Measurements from ENCODE around the gene UCK2.
"Not testable (repeated sequence)": the region's sequence is repeated elsewhere in the genome, so short reads cannot be mapped to it uniquely, and the experiment has no call there.

The UCK2 gene

DNA sequence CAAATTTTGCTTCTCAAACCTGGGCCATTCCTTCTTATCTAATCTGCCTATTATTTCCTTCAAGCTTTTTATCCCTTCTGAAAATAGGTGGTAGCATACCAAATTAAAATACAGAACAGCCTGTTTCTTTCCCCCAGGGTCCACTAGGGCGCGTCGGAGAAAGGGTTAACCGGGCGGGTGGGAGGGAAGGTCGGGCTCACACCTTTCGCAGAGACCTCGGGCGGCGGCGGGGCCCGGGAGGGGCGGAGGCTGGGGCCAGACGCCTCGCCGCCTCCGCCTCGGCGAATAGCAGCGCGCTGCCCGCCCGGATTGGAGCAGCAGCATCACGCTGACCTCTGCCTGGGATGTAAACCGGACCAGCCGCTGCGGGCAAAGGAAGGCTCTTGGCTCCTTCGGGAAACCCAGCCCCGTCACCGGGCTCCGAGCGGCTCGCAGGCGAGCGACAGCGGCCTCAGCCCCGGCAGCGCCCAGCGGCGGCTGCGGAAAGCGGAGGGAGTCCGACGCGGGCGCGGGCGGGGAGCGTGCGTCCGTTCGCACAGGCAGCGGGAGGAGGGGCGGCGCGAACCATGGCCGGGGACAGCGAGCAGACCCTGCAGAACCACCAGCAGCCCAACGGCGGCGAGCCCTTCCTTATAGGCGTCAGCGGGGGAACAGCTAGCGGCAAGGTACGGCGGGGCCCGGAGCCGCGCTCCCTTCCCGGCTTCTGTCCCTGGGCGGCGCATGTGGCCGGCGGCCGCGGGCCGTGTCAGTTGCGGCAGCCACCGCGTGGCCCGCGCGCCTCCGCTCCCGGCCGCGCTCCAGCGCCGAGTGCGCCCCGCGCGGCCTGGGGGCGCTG lies at the start of gene UCK2:
Gene UCK2 (plus strand): TSS at position 347 of the 835 bp plus-strand sequence. CDS start 220 bp downstream, at position 567.
- peak; percentile 74 for DNase-seq

DNA sequence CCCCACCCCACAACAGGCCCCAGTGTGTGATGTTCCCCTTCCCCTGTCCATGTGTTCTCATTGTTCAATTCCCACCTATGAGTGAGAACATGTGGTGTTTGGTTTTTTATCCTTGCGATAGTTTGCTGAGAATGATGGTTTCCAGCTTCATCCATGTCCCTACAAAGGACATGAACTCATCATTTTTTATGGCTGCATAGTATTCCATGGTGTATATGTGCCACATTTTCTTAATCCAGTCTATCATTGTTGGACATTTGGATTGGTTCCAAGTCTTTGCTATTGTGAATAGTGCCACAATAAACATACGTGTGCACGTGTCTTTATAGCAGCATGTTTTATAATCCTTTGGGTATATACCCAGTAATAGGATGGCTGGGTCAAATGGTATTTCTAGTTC lies 49.2 kb upstream of the UCK2 start:
- not testable (repeated sequence) for DNase-seq

DNA sequence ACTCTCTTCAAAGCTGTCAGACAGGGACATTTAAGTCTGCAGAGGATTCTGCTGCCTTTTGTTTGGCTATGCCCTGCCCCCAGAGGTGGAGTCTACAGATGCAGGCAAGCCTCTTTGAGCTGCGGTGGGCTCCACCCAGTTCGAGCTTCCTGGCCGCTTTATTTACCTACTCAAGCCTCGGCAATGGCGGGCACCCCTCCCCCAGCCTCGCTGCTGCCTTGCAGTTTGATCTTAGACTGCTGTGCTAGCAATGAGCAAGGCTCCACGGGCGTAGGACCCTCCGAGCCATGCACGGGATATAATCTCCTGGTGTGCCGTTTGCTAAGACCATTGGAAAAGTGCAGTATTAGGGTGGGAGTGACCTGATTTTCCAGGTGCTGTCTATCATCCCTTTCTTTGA lies 43.9 kb upstream of the UCK2 start:
- DNase-seq: not testable (repeated sequence)

DNA sequence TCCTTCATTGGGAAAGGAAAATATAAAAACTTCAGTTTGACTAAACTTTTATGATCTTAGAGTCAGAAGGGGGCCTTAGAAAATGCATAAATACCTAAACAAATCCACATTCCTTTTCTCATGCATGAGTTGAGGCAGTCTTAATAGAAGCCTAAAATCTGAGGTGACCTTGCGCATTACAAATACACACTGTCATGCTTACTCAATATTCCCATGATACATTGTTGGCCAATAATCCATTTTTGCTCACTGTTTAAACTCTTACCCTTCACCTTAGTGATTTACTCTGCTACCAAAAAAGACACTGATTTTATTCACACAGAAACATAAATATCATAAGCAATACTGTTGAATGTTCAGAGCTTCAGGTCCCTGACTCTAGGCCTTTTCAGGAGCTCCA lies 39.7 kb upstream of the UCK2 start:
- DNase-seq: no peak

DNA sequence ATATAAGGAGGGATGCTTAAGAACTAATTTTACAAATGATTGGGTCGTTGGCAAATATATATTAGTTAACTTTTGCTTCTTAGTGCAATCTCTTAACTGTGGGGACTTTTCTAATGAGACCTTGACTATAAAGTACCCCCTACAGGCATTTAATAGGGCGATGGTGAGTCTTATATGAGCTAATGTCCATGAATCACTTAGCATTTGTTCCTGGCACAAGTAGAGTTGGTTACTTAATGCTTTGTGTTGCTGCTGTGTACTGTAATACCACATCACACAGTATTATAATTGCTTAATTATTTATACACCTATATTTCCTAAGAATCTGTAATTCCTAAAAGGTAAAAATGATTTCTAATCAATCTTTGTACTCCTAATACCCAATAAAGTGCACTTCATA lies 33.5 kb upstream of the UCK2 start:
- DNase-seq: no peak

DNA sequence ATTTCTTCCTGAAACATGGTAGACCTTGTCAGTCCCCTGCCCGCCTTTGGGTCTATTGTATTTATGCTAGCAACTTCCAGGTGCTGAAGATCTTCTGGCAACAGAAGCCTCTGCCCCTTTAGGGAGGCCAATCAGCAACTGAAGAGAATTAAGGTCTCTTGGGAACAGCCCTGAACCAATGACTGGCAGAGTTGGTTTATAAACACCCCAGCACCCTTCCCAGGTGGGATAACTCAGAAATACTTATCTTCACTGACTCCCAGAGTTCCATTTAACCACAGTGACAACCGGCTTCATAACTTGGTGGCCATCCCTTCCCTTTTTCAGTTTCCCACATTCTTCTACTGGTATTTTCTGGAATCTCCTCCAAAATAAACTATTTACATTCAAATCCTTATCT lies 31.5 kb upstream of the UCK2 start:
- DNase-seq: no peak

DNA sequence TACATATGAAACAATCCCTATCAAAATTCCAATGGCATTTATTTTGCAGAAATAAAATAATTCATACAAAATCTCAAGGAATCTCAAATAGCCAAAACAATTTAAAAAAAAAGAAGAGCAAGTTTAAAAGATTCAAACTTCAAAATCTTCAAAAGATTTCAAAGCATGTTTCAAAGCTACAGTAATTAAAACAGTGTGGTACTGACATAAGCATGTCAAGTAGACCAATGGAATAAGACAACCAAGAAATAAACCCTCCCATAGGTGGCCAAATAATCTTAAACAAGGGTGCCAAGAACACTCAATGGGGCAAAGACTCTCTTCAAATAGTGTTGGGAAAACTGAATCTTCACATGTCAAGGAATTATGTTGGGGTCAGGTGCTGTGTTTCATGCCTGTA lies 28.0 kb upstream of the UCK2 start:
- no peak for DNase-seq

DNA sequence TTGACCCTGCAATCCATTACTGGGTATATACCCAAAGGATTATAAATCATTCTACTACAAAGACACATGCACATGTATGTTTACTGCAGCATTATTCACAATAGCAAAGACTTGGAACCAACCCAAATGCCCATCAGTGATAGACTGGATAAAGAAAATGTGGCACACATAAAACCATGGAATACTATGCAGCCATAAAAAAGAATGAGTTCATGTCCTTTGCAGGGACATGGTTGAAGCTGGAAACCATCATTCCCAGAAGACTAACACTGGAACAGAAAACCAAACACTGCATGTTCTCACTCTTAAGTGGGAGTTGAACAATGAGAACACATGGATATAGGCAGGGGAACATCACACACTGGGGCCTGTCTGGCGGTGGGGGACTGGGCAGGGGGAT lies 22.9 kb upstream of the UCK2 start:
- DNase-seq: not testable (repeated sequence)

DNA sequence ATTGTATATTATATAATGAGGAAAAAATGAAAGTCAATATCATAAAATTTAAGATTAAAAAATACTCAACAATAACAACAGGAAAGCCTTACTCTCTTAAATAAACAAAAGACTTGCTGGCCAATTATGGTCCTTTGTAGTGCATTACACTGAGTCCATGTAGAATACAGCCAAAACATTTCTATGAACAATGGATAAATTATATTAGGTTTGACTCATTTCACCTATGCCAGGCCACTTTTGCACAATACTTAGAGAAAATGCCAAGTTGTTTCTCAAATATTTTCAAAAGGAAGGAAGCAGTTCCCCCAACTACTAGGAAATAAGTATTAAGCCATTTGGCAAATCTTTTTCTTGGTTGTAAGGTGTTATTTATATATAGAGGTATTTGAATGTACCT lies 19.8 kb upstream of the UCK2 start:
- no peak for DNase-seq

DNA sequence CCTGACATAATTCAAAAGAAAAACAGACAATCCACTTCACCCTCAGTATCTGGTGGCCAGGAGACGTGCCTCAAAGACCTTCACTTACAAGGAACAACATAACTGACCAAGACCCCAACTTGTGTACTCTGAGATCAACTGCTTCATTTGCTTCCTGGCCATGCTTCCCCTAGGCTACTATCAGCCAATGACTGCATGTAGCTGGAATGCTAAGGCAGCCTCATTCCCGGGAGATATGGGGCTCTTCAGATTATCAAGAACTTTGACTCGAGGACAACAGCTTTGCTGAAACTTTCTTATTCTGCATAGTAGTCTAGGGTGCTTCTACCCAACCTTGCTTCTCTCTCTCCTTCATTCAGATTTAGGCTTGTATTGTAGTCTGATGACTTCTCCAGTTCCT lies 11.7 kb upstream of the UCK2 start:
- no peak for DNase-seq

DNA sequence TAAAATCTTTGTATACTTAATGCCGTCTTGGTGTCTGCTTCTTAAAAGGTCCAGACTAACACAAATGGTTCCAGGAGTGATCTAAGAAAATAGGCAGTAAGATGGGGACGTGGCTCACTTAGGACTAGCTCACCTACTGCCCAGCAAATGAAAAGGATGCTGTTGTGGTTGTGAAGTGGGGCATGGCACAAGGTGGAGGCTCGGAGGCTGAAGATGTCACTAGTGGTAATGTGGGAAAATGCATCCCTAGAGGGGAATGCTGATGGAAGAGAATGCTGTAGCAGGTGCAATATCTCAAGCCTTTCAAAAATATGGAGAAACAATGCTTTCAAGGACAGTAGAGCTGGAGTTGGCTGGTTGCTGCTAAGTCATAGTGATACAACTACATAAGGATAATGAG lies 11.3 kb upstream of the UCK2 start:
- no peak for DNase-seq

DNA sequence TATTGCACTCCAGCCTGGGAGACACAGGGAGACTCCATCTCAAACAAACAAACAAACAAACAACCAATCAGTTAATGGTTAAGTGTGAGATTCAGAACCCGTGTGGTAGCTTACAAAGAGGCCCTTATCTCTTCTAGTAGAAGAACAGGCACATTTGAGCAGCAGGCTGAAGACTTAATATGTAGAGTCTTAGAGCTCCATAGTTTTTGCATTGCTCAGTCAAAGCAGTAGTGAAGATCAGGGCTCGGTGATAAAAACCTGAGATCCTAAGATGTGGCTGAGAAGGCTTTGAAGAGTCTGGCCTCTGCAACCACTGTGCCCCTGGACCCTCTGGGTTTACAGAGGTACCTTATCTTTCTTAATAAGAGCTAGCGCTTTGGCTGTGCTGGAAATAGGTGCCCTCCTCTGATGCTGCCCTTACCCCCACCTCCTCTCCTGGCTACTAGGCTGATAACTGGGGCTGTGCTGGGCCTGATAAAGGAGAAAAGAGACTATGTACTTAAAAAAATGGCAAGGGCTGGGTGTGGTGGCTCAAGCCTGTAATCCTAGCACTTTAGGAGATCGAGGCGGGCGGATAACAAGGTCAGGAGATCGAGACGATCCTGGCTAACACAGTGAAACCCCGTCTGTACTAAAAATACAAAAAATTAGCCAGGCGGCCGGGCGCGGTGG lies 10.5 kb upstream of the UCK2 start:
- DNase-seq: no peak

DNA sequence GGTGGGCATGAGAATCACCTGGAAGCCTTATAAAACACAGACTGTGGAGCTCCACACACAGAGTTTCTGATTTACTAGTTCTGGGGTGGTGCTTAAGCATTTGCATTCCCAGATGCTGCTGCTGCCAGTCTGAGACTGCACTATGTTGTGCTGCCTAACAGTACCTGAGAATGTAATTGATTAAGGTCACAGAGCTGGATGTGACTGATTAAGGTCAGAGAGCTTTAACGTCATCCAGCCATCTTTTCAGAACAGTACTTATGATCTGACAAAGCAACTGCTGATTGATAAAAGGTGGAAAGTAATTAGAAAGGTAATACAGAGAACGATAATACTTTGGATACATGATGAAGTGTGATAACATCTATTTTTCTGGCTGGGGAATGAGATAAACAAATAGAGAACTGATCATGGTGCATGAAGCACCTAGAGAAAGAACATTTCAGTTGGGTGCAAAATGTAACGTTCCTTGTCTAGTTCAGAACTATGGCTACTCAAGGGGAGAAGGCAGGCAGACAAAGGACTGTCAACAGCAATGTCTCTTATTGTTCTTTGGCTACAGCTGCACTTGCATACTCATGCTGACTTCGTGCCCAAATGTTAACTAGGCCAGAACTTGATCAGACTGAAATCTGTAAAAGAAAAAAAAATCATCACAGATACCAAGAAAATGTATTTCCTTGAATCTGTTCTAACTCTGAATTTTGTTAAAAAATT lies 3.7 kb upstream of the UCK2 start:
- DNase-seq: no peak

DNA sequence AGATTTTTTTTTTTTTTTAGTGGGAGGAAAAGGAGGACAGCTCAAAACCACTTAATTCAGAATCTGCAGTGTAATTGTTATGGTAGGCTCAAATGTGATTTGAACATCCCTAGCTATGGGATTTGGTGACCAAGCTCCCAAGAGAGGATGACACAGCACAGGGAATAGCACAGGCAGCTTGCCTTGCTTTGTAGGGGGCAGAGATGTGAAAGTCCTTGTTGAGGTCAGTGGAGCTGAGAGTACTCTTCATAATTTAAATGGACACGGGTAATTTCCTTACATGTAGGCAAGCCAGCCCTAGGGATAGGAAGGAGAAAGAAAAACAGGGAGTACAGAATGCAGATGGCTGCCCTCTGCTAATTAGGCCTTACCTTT lies 3.2 kb upstream of the UCK2 start:
- no peak for DNase-seq

DNA sequence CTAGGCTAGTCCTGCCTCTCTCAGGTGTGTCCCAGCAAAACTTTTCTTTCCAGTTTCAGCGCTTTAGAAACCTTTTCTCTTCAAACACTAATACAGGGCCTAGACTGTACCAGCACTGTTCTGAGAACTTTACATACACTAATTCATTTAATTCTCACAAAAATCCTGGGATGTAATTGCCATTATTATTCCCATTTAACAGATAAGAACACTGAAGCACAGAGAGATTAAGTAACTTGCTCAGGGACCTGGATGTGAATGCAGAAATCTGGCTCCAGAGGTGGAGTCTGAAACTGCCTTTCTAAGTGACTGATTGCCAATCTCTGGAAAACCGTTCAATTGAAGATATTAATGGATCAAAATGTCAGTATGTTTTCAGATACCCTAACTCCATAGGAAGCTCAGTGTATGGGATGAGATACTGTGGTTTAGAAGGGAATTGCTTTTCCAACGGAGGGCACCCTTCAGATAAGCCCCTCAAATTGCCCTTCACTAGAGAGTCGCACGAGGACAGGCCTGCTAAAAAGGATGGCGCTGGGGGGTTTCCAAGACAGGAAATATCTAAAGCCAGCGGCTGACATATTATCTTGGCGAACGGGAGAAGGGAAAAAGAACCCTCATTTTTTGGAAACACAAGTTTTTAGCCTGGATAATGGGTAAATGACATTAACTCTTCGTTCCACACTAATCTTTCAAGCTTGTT lies 698 bp upstream of the UCK2 start:
- DNase-seq: no peak

DNA sequence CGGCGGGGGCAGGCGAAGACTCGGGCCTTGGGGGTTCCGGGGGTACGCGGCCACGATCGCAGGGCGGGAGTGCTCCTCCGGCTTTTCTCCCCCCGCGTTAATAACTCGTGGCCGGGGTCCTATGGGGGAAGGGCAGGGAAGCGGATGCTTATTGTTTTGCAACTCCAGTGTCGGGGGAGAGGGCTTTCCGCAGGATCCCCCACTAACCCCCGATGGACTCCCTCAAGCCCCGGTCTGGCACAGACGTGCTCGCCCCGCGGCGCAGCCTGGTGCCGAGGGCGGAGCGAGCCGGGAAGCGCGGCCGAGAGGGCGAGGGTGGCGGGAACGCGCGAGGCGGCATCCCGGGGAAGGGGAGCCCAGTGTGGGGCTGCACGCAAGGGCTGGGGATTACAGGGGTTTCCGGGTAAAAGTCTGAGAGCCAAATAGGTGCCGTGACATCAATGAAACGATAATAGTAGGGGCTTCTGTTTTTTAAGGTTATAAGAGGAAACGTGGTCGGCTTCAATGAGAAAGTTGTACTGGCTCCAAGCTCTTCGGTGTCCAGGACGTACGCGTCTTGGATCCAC lies 772 bp downstream of the UCK2 start:
- peak; percentile 51 for DNase-seq

DNA sequence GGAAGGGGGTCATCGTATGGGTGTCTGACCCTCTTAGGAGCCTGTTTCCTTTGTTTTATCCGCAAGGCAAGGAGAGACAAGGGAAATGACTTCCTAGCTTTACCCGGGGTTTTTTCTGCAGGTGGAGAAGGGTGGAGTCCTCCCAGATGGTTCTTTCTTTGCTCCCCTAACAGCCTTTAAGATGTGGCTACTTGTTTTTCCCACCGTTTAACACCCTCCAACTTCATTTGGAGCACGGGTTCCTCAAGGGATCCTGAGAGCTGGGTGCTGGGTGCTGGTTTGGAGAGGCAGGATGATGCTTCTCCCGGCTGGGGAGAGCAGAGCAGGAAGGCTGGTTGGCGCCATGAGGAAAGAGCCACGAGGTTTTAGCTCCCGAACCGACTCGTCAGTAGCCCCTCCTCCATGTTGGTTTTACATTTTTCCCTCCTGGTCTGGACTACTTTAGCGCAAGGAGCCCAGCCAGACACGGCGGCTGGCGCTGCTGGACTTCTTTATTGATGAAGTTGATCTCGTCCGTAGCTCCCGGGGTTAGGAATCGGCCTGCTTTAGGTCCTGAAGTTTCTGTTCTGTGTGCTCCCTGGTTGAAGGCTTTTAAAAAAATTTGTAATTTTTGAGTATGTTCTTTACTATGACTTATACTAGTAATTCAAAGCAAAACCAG lies 1.4 kb downstream of the UCK2 start:
- peak; percentile 69 for DNase-seq

DNA sequence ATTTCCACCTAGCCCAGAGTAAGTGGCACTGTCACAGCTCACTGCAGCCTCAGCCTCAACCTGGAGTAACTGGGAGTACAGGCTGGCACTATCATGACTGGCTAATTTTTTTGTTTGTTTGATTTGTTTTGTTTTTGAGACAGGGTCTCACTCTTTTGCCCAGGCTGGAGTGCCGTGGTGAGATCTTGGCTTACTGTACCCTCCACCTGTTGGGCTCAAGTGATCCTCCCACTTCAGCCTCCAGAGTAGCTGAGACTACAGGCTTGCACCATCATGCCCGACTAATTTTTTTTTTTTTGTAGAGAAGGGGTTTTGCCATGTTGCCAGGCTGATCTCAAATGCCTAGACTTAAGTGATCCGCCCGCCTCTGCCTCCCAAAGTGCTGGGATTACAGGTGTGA lies 2.5 kb downstream of the UCK2 start:
- DNase-seq: no peak

DNA sequence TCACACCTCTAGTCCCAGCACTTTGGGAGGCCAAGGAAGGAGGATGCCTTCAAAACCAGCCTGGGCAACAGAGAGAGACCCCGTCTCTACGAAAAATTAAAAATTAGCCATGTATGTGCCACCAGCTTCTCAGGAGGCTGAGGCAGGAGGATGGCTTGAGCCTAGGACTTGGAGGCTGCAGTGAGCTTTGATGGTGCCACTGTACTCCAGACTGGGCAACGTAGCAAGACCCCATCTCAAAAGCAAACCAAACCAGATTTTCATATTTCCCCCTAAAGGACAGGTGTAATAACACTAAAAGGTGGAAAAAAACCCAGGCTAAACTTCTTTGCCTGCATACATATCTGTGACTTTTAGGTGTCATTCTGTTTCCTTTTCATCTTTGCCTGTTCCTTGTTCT lies 3.7 kb downstream of the UCK2 start:
- no peak for DNase-seq

DNA sequence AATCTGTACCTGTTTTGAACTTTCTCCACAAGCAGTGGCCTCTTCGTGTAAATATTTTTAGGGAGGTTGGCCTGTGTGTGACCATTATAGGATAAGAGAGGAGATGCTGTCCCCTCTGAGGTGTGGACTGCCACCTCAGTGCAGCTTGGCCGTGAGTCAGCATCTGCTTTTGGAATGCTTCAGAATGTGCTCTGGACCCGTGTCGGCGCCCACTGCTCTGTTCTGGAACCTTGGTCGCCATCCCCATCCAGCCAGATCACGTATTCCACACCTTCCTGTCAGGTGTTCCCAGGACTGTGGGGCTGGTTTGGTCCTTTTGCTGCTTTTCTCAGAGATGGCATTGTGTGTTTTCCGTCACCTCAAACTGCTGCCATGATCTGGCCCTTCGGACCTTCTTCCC lies 5.5 kb downstream of the UCK2 start:
- DNase-seq: no peak

DNA sequence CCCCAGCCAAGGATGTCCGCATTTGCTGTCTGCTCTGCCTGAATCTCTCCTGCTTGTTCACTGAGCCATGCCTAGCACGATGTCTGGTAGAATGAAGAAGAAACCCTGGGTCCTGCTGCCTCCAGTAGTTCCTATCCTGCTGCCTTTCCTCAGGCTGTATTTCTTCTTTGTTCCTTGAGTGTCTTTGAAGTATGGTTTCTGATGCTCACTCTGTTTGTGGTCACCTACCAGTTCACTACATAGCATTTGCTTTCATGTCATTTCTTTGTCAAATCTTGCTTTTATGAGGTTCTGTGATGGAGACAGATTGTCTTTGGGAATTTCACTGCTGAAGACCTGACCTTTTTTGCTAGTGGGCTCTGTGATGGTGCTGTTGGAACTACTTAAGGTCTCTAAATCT lies 5.9 kb downstream of the UCK2 start:
- no peak for DNase-seq

DNA sequence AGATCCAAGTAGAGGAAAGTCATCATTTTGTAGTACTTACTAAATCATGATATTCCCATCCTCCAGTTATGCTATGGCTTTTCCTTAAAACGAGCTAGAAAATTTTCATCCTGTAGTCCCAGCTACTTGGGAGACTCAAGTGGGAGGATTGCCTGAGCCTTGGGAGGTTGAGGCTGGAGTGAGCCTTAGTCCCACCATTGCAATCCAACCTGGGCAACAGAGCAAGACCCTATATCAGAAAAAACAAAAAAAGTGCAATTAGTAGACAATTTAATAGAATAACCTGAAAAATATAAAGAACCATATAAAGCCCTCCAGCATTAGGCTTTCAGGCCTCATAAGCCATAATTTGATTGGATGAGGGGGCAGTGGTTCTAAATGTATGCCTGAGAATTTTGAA lies 6.8 kb downstream of the UCK2 start:
- no peak for DNase-seq

DNA sequence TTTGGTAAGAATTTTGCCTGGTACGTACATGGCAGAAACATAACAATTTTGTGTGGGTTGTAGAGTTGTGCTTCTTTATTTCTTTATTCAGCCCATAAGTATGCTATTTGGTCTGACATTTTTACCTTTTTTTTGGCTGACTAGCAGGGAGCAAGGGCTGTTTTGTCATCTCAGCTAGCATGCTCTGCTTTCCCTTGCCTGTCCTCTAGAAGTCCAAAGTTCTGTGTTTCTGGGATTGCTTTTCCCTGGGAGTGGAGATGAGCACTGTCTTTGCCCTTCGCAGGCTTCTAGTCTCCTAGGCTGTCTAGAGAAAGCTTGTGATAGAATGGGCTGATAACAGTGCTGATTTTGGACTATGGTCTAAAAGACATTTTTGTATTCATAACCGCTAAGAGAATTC lies 7.5 kb downstream of the UCK2 start:
- DNase-seq: no peak

All from NCI-H2227 treated with DMSO at 0.1 percent for 48 hours (cell line).